Activated CD8-positive, alpha-beta memory T cell treated with anti-CD3 and anti-CD28 coated beads, Interleukin-2, amount 50 U/mL, for 1 hour (primary cell): ENCODE results near the gene CCM2L.

Source experiments
- DNase-seq: peaks from one replicate; pipeline ENCODE4 v3.0.0-alpha.2; 2020; ENCODE audit errors: extremely low read depth

CCM2L gene

GRCh38 chr20:32057656-32058184 is 47.5 kb downstream of the CCM2L start:
- DNase-seq: no peak

DNA sequence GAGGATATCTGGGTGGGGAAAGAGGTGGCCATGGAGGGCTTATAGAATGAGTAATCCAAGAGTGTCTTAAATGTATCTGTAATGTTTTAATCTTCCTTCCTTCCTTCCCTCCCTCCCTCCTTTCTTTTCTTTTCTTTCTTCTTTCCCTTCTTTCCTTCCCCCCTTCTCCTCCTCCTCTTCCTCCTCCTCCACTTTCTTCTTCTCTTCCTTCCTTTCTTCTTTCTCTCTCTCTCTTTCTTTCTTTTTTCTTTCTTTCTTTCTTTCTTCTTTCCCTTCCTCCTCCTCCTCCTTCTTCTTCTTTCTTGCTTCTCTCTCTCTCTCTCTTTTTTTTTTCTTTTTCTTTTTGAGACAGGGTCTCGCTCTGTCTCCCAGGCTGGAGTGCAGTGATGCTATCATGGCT is 49.0 kb downstream of the CCM2L start:
- no peak for DNase-seq

GRCh38 chr20:32062776-32063170 is 52.5 kb downstream of the CCM2L start:
- DNase-seq: no peak

GRCh38 chr20:32063695-32064094 is 53.5 kb downstream of the CCM2L start:
- no peak for DNase-seq

DNA sequence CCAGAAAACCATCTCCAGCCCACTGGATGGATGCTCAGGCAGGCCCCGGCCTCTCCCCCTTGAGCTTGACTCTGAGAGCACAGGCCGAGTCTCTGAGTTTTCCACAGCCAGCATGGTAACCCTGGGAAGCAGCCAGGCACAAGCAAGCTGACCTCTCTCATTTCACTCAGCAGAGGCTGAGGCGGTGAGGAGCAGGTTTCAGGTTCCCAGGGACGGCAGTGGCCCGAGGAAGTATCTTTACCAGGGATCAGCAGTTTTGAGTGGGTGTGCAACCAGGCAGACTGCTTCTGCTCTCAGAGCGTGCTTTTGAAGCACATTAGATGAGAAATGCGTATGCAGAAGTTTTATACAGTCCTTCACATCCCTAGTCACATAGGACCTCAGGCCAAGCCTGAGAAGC is 54.4 kb downstream of the CCM2L start:
- no peak for DNase-seq

DNA sequence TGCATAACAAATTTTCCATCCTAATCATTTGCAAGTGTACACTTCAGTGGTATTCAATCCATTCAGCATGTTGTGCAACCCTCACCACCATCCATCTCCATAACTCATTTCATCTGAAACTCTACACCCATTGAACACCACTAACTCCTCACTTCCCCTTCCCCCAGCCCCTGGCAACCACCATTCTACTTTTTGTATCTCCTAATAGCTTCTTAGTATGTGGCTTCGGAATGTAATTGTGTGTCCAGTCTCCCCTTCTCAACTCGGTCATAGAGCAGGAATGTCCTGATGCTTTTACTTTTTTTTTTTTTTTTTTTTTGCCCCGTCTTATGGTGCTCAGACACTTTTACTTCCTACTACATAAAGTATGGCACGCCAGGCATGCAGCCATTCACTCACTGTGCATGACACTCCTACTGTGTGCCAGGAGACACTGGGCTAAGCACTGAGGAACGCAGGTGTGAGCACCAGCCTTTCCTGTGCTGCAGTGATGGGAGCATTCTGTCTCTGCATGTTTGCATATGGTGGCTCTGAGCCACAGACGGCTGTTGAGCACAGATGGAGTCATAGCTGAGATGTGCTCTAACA is 57.1 kb downstream of the CCM2L start:
- DNase-seq: no peak

- no peak for DNase-seq
These were observed 57.9 kb downstream of the CCM2L start for GRCh38 chr20:32068174-32068573.

DNA sequence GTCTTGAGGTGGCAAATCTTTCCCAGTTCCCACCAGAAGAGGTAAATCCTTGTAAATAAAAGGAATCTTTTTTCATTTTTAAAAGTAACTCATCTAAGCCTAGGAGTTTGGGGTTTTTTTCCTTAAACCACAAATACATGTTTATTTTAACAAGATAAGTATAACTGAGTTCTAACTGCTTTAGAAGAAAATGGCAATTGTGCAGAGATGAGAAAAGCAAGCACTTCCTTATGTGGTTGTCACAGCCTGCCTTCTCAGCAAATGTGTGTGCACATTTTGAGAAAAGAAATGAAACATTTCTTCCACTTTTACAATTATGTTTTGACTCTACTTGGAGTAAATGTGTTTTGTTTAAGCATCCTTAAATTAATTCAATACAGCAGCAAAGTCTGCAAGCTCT is 59.5 kb downstream of the CCM2L start:
- DNase-seq: no peak

DNA sequence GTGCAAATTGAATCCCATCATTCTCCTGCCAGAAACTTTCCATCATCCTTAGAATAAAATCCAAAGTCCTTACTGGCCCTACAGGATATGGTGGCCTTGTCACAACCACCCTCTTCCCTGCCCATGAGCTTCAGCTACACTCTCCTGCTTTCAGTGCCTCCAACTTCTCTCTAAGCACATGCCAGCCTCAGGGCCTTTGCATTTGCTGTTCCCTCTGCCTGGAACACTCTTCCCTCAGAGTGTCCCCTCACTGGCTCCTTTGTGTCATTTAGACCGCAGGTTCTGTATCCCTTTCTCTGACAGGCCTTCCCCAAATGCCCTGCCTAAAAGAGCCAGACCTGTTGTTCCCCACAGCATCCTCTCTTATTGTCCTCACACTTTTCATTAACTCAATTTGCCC is 60.0 kb downstream of the CCM2L start:
- no peak for DNase-seq

DNA sequence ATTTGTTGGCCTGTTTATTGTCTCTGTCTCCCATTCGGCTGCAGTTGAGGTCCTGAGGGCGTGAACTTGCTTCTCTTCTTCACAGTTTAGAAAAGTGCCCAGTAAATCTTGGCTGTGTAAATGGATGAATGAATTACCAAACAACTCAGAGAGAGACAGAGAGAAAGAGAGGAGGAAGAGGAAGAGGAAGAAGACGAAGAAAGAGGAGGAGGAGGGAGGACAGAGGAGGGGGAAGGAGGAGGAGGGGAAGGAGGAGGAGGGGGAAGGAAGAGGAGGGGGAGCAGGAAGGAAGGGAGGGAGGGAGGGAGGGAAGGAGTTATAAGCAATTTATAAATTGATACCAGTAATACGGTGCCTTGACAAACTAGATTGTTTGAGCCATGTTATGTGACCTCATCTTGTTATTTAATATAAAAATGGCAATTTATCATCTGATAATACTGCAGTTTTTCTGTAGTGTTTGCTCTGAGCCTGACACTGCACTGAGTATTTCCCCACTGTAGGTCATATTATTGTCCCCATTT is 60.5 kb downstream of the CCM2L start:
- no peak for DNase-seq

DNA sequence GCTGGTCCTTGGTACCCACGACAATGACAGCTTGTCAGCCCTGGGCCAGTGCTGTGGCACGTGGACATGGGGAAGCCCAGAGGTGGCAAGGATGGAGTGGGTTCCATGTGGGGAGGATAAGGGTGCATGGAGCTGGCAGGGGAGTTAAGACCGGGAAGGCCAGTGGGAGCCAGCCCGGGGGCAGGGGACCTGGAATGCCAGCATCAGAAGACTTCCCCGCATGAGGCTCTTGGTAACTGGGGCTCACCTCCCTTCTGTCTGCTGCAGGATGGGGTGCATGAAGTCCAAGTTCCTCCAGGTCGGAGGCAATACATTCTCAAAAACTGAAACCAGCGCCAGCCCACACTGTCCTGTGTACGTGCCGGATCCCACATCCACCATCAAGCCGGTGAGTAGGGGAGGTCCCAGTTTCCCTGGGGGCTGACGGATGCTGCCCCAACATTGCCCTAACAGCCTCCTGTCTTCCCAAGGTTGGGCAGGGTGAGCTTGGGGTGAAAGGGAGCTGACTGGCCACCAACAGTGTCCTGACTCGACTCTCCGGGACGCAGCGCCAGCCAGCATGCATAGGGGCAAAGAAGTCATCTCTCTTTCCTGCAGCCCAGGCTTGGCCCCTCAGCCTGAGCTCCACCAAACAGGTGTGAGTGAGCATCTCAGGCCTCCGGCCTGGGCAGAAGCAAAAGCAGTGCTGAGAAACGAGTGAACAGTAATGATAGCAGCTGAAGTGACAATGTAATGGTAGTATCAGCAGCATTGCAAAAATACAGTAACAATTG is 61.3 kb downstream of the CCM2L start:
- no peak for DNase-seq

DNA sequence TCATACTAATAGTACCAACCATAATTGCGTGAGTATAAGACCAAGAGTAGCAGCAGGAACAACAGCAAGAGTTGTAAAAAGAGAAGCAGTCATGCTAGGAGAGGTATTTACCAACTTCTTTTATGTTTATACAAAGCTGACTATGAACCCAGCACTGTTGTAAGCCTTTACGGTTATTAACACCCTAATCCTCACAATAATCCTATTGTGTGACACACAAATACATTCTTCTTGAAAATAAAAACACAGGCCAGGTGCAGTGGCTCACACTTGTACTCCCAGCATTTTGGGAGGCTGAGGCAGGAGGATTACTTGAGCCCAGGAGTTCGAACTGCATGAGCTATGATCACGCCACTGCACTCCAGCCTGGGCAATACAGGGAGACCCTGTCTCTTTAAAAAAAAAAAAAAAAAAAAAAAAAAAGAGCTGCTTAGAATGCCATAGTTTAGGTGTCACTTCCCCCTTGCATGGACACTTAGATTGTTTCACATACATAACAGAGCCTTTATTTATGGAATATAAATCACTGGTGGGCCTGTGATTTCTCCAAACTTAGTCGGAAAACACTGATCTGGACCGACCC is 62.0 kb downstream of the CCM2L start:
- DNase-seq: no peak

DNA sequence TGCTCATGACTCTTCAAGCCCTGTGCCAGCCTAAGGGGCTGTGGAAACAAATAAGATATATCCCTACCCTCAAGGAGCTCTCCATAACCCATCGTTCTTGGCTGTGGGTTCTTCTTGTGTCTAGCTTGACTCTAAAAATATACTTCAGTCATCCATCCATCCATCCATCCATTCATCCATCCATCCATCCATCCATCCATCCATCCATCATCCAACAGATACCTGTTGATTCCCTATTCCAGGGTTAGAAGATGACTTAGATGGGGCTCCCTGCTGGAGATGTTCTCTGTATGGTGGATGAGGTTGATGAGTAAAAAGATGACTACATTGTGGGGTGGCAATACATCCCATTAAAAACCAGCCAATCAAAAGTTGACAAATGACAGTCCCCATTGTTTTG is 65.3 kb downstream of the CCM2L start:
- no peak for DNase-seq

DNA sequence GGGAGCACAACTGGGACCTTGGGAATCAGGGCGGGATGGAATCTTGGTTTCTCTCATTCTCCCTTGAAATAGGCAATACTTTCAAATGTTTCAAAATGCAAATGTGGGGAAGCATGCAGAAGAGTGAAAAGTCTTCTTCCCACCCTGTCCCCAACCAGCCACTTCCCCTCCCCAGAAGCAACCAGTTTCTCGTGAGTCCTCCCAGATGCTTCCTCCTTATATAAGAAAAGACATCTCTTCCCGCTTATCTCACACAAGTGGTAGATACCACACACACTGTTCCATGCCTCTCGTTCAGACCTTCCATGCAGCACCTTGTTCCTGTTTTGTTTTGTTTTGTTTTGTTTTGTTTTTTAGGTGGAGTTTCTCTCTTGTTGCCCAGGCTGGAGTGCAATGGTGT is 67.0 kb downstream of the CCM2L start:
- no peak for DNase-seq

DNA sequence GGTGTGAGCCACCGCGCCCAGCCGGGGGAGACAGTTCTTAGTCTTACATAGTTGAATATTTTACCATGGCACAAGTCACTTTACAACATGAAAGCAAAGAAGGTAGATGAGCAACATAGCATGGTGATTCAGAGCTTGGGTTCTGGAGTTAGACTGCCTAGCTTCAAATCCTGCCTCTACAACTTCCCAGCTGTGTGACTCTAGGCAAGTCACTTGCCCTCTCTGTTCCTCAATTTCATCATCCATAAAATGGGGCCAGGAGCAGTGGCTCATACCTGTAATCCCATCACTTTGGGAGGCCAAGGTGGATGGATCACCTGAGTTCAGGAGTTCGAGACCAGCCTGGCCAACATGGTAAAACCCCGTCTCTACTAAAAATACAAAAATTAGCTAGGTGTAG is 68.1 kb downstream of the CCM2L start:
- DNase-seq: no peak

DNA sequence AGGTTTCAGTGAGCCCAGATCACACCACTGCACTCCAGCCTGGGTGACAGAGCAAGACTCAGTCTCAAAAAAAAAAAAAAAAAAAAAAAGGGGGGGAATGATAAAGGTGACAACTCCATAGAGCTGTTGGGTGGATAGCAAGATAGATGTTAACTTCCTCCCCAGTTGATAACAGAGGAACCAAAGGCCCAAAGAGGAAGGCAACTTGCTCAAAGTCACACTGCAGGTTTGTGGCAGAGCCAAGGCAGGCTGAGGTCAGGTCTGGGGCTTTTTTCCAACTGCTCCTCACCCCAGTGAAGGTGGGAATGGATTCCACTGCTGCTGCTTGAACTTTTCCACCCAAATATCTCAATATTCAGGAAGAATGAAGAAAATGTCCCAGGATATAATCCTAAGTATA is 68.6 kb downstream of the CCM2L start:
- no peak for DNase-seq

GRCh38 chr20:32079655-32080109 is 69.4 kb downstream of the CCM2L start:
- DNase-seq: no peak

DNA sequence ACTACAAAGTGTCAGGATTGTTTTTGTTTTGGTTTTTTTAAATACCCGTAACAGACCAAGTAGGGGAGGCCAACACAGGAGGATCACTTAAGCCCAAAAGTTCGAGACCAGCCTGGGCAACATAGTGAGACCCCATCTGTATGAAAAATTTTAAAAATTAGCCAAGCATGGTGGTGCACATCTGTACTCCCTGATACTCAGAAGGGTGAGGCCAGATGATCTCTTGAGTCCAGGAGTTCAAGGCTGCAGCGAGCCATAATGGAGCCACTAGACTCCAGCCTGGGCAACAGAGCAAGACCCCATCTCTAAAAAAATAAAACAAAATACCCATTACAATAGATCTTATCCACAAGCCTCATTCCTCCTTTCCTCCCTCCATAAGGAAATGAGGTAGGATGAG is 70.5 kb downstream of the CCM2L start:
- DNase-seq: no peak
